H1 (cell line): ENCODE data around the gene ADAMTS14. TPM values are rescaled to one million over a fixed set of nuclear protein-coding genes. Genes with fewer than 3 reads are reported as not detected.

ENCODE experiments used
- CTCF ChIA-PET: fragments of 300-600 bp; sonication (Branson Sonifier 250); formaldehyde crosslinking; loops from one replicate; lab custom pipeline; 2021; ENCODE audit not compliant: partially characterized antibody; lab: Charles Lee
- POLR2A ChIA-PET: fragments of 300-600 bp; sonication (Branson Sonifier 250); formaldehyde crosslinking; loops from one replicate; lab custom pipeline; 2021; ENCODE audit warnings: inconsistent platforms; ENCODE audit not compliant: partially characterized antibody; lab: Charles Lee
- DNase-seq, 2 experiments: peaks; one replicate each; pipeline versions ENCODE4 v3.0.0 to v3.0.0-alpha.2; 2010 to 2022; ENCODE audit warnings: low spot score in 2 of 2, low read depth in 1 of 2, mixed read lengths in 1 of 2
- FAIRE-seq: peaks from 2 replicates; lab custom pipeline; 2011; peaks lifted over from hg19 to GRCh38; lab: Jason Lieb, UNC
- H2AFZ ChIP-seq: 2 replicates; pipeline ENCODE4 v1.8.1; 2012; ENCODE audit warnings: low read length, inconsistent platforms
- H2AK5ac ChIP-seq: 2 replicates; pipeline ENCODE4 v1.6.1; 2013; ENCODE audit warnings: low read depth, low read length
- H2BK120ac ChIP-seq: replicated peaks from 2 replicates; pipeline ENCODE3; 2013; ENCODE audit warnings: low read depth, low read length, inconsistent platforms
- H2BK12ac ChIP-seq: 2 replicates; pipeline ENCODE4 v1.6.1; 2013; ENCODE audit warnings: low read depth, low read length
- H2BK15ac ChIP-seq: 2 replicates; pipeline ENCODE4 v1.6.1; 2013; ENCODE audit warnings: low read length
- H2BK20ac ChIP-seq: 2 replicates; pipeline ENCODE4 v1.6.1; 2013; ENCODE audit warnings: low read length
- H2BK5ac ChIP-seq: 2 replicates; pipeline ENCODE4 v1.6.1; 2013; ENCODE audit warnings: low read depth, low read length
- H3K14ac ChIP-seq: 2 replicates; pipeline ENCODE4 v1.6.1; 2013; ENCODE audit warnings: inconsistent platforms; ENCODE audit not compliant: insufficient read length
- H3K18ac ChIP-seq: 2 replicates; pipeline ENCODE4 v1.6.1; 2013; ENCODE audit warnings: low read length; ENCODE audit errors: extremely low read depth
- H3K23ac ChIP-seq: 2 replicates; pipeline ENCODE4 v1.6.1; 2013; ENCODE audit warnings: inconsistent platforms; ENCODE audit not compliant: insufficient read length
- H3K23me2 ChIP-seq: 2 replicates; pipeline ENCODE4 v1.6.1; 2013; ENCODE audit warnings: low read depth, low read length
- H3K27ac ChIP-seq: 2 replicates; pipeline ENCODE4 v1.6.1; 2011; ENCODE audit warnings: low read depth, low read length, inconsistent platforms
- H3K27me3 ChIP-seq, 4 experiments: replicated peaks in 1 of 4; 1 replicate in 1 of 4; 2 replicates in 3 of 4; pipeline versions ENCODE4 v1.6.1 to v1.8.1; 2011 to 2013; ENCODE audit warnings: low read length in 3 of 4, mild to moderate bottlenecking in 3 of 4, inconsistent platforms in 2 of 4, mixed read lengths in 2 of 4, moderate library complexity in 1 of 4; ENCODE audit not compliant: control insufficient read depth in 3 of 4, insufficient read depth in 3 of 4; ENCODE audit errors: extremely low read depth in 1 of 4
- H3K36me3 ChIP-seq, 4 experiments: 2 replicates each; pipeline versions ENCODE4 v1.6.1 to v1.8.1; 2011 to 2013; ENCODE audit warnings: mild to moderate bottlenecking in 4 of 4, low read length in 3 of 4, moderate library complexity in 2 of 4, control low read depth in 1 of 4, inconsistent platforms in 1 of 4; ENCODE audit not compliant: insufficient read depth in 4 of 4, control insufficient read depth in 2 of 4
- H3K4ac ChIP-seq: replicated peaks from 2 replicates; pipeline ENCODE3; 2013; ENCODE audit warnings: low read length, low read depth, mixed read lengths, inconsistent platforms; ENCODE audit not compliant: insufficient read length
- H3K4me1 ChIP-seq, 4 experiments: replicated peaks in 1 of 4; 1 replicate in 1 of 4; 2 replicates in 3 of 4; pipeline versions ENCODE4 v1.6.1 to v1.8.1; 2011 to 2013; ENCODE audit warnings: low read length in 3 of 4, inconsistent platforms in 2 of 4, mixed read lengths in 1 of 4; ENCODE audit not compliant: insufficient read depth in 4 of 4, control insufficient read depth in 3 of 4
- H3K4me2 ChIP-seq, 2 experiments: 2 replicates each; pipeline versions ENCODE4 v1.6.1 to v1.8.1; 2011 to 2013; ENCODE audit warnings: low read depth in 2 of 2, low read length in 2 of 2, control low read depth in 1 of 2, inconsistent platforms in 1 of 2, mild to moderate bottlenecking in 1 of 2; ENCODE audit not compliant: insufficient read depth in 1 of 2
- H3K4me3 ChIP-seq, 4 experiments: fragments of 200-600, 300-600 bp in 1 of 4; sonication (generic), shearing (Covaris generic), sonication (Bioruptor Twin) in 1 of 4; 2 replicates each; pipeline versions ENCODE4 v1.5.1 to v1.8.1; 2011 to 2016; ENCODE audit warnings: low read length in 4 of 4, low read depth in 3 of 4, control low read depth in 2 of 4, inconsistent platforms in 2 of 4, mild to moderate bottlenecking in 2 of 4, mixed read lengths in 1 of 4, moderate library complexity in 1 of 4; ENCODE audit not compliant: insufficient read depth in 2 of 4; ENCODE audit errors: extremely low read depth in 1 of 4
- H3K56ac ChIP-seq: replicated peaks from 2 replicates; pipeline ENCODE3; 2013; ENCODE audit warnings: low read depth, mild to moderate bottlenecking, mixed read lengths, low read length, inconsistent platforms; ENCODE audit not compliant: insufficient read length
- H3K79me1 ChIP-seq: 2 replicates; pipeline ENCODE4 v1.6.1; 2013; ENCODE audit warnings: low read depth, low read length, control low read depth
- H3K79me2 ChIP-seq, 2 experiments: 2 replicates each; pipeline versions ENCODE4 v1.6.1 to v1.8.1; 2012 to 2013; ENCODE audit warnings: low read length in 2 of 2, mild to moderate bottlenecking in 2 of 2, inconsistent platforms in 1 of 2; ENCODE audit not compliant: insufficient read depth in 2 of 2, control insufficient read depth in 1 of 2
- H3K9ac ChIP-seq, 4 experiments: replicated peaks in 1 of 4; 1 replicate in 1 of 4; 2 replicates in 3 of 4; pipeline versions ENCODE4 v1.6.1 to v1.8.1; 2011 to 2013; ENCODE audit warnings: low read depth in 3 of 4, low read length in 3 of 4, control low read depth in 2 of 4, mild to moderate bottlenecking in 2 of 4, moderate library complexity in 2 of 4, inconsistent platforms in 1 of 4; ENCODE audit errors: extremely low read depth in 1 of 4
- H3K9me3 ChIP-seq, 2 experiments: 2 replicates each; pipeline versions ENCODE4 v1.6.1 to v1.8.1; 2012 to 2013; ENCODE audit warnings: mild to moderate bottlenecking in 2 of 2, moderate library complexity in 2 of 2, control low read depth in 1 of 2, inconsistent platforms in 1 of 2, low read depth in 1 of 2, low read length in 1 of 2, mixed read lengths in 1 of 2; ENCODE audit not compliant: insufficient read depth in 2 of 2
- H4K20me1 ChIP-seq, 2 experiments: replicated peaks in 1 of 2; 2 replicates each; pipeline versions ENCODE3 to v1.8.1; 2011 to 2013; ENCODE audit warnings: inconsistent platforms in 2 of 2, low read length in 2 of 2, mild to moderate bottlenecking in 1 of 2; ENCODE audit not compliant: insufficient read depth in 2 of 2, control insufficient read depth in 1 of 2
- H4K5ac ChIP-seq: 2 replicates; pipeline ENCODE4 v1.6.1; 2013; ENCODE audit warnings: low read length, low read depth, mixed read lengths, inconsistent platforms; ENCODE audit not compliant: insufficient read length
- H4K8ac ChIP-seq: 2 replicates; pipeline ENCODE4 v1.8.0; 2013; ENCODE audit warnings: mild to moderate bottlenecking, moderate library complexity, low read length, inconsistent platforms; ENCODE audit not compliant: insufficient read depth; ENCODE audit errors: extremely low read depth
- H4K91ac ChIP-seq: replicated peaks from 2 replicates; pipeline ENCODE3; 2013; ENCODE audit warnings: low read length, mixed read lengths, inconsistent platforms; ENCODE audit not compliant: insufficient read length
- GABPA ChIP-seq: IDR thresholded peaks from 2 replicates; pipeline ENCODE4 v1.6.1; 2011; ENCODE audit warnings: mild to moderate bottlenecking, low read length, moderate library complexity, borderline replicate concordance; ENCODE audit not compliant: insufficient read depth
- KDM4A ChIP-seq: IDR thresholded peaks from one replicate; pipeline ENCODE4 v1.7.1; 2012; ENCODE audit warnings: low read depth, mild to moderate bottlenecking, moderate library complexity, low read length, inconsistent platforms; ENCODE audit not compliant: severe bottlenecking
- PHF8 ChIP-seq: fragments of 200-600 bp; sonication (generic); conservative IDR thresholded peaks from 2 replicates; pipeline ENCODE4 v1.7.1; 2012; ENCODE audit warnings: low read depth, mild to moderate bottlenecking, inconsistent platforms, low read length, moderate library complexity
- SP2 ChIP-seq: IDR thresholded peaks from 2 replicates; pipeline ENCODE4 v1.6.1; 2012; ENCODE audit warnings: mild to moderate bottlenecking, low read length, inconsistent platforms
- TCF12 ChIP-seq: IDR thresholded peaks from 2 replicates; pipeline ENCODE4 v1.6.1; 2011; ENCODE audit warnings: low read depth, mild to moderate bottlenecking, low read length
- WGBS, 2 experiments: shearing (Covaris generic) in 1 of 2; methylation state at CpG; one replicate each; pipeline versions ENCODE4 v1.1.6 to v1.1.7; 2013 to 2015; ENCODE audit warnings: low lambda C conversion rate in 2 of 2, mixed read lengths in 2 of 2, inconsistent platforms in 1 of 2, low coverage in 1 of 2, missing lambda C conversion rate in 1 of 2; ENCODE audit not compliant: insufficient replicate concordance in 2 of 2, insufficient coverage in 1 of 2, insufficient read length in 1 of 2; ENCODE audit errors: extremely low coverage in 1 of 2, missing lambda C conversion rate in 1 of 2; 5-methylcytosine and 5-hydroxymethylcytosine counted together
- polyA plus RNA-seq, 7 experiments: library from polyadenylated mRNA; depleted of rRNA in 3 of 7; stranded (reverse) in 5 of 7; unstranded in 2 of 7; fragments of >200 nt in 5 of 7; fragments of 200-250 nt in 2 of 7; gene quantifications; 1 replicate in 5 of 7; 2 replicates in 1 of 7; 4 replicates in 1 of 7; pipeline versions ENCODE4 v1.2.1 to v1.2.3, GENCODE V29; 2011 to 2013; ENCODE audit warnings: missing spikeins in 2 of 7, mixed read lengths in 2 of 7
- total RNA-seq: library from RNA; stranded (reverse); fragmentation: NEBNext Ultra II Directional; extraction: Animal tissue kit (Norgen Biotek cat#: 25700); gene quantifications from 2 replicates; pipeline ENCODE4 v1.2.1, GENCODE V29; 2021

ADAMTS14 gene
- total and polyA plus RNA-seq, 2 of the 8 experiments (the other 6 are each of a cell fraction or from before 2014, with no cell fraction given), result 2.0 to 2.3 TPM

- Histone ChIP-seq H3K4ac (no peak overlapping the region), H3K23me2 (no peaks in the 10 kb centered on the region), H3K4me2 (no peak overlapping the region), H3K9me3 (no peaks in the 10 kb centered on the region), H3K4me1 (peaks cover 0 to 3% (median 0%) of the 10 kb centered on the region in 4 experiments; a peak in 2 of 7 replicates), H3K14ac (no peak overlapping the region), H4K5ac (no peak overlapping the region), H3K4me3 (no peak overlapping the region), H2BK20ac (no peak overlapping the region), H3K36me3 (no peaks in the 10 kb centered on the region), H2BK5ac (no peak overlapping the region), H3K23ac (no peak overlapping the region), H3K18ac (peak overlapping the region; percentile 72; the same call in 1 of the 2 replicates), H3K27ac (no peak overlapping the region), H3K79me2 (no peaks in the 10 kb centered on the region), H3K9ac (no peak overlapping the region), H2BK15ac (no peak overlapping the region), H2BK12ac (no peak overlapping the region), H2BK120ac (no peak overlapping the region), H2AFZ (no peak overlapping the region; the same call in 1 of the 2 replicates), H3K56ac (no peak overlapping the region), H4K91ac (no peak overlapping the region), H4K20me1 (no peaks in the 10 kb centered on the region), H3K27me3 (no peaks in the 10 kb centered on the region), H2AK5ac (no peak overlapping the region), H3K79me1 (no peaks in the 10 kb centered on the region), H4K8ac (no peak overlapping the region)
- TF ChIP-seq SP2, result no peak
- TF ChIP-seq GABPA, result no peak
- TF ChIP-seq KDM4A, result no peak
- TF ChIP-seq TCF12, result no peak
- TF ChIP-seq PHF8, result no peak
- FAIRE-seq (no peak), DNase-seq (no peak)
- 79% methylated on average over 7 of the region's 9 CpGs; no CpG with 5 or more reads in 1 of the 2 experiments for WGBS, 2 experiments
- ChIA-PET CTCF (interaction anchor here (0.9 to 1.4 kb wide), 4 partner anchors 26 to 204 kb away, joined by 3 read pairs; no protein-coding TSS in a partner anchor), POLR2A (interaction anchor here (1.1 to 1.5 kb wide), 2 partner anchors 9 to 160 kb away, joined by 3 read pairs; no protein-coding TSS in a partner anchor)
These were observed 106.1 kb downstream of the ADAMTS14 start for GRCh38 chr10:70778267-70778924.
